Large intestine (tissue), 3 donors: Measurements from ENCODE around the gene TP53I3. TPM values are rescaled to one million over a fixed set of nuclear protein-coding genes. Genes with fewer than 3 reads are reported as not detected.
"Not testable (repeated sequence)": the region's sequence is repeated elsewhere in the genome, so short reads cannot be mapped to it uniquely, and the experiment has no call there.

Source experiments
- DNase-seq, 2 donors: peaks; one replicate each; pipeline versions ENCODE4 v3.0.0 to v3.0.0-alpha.2; 2013
- H3K27ac ChIP-seq: one replicate; pipeline ENCODE4 v1.5.1; 2013; ENCODE audit warnings: low read length
- H3K27me3 ChIP-seq: 2 replicates; pipeline ENCODE4 v1.6.1; 2013; ENCODE audit warnings: low read length; ENCODE audit not compliant: control insufficient read depth, insufficient read depth
- H3K36me3 ChIP-seq: 2 replicates; pipeline ENCODE4 v1.6.1; 2013; ENCODE audit warnings: low read length; ENCODE audit not compliant: control insufficient read depth, insufficient read depth
- H3K4me1 ChIP-seq: one replicate; pipeline ENCODE4 v1.6.1; 2013; ENCODE audit warnings: low read length; ENCODE audit not compliant: control insufficient read depth, insufficient read depth
- H3K4me3 ChIP-seq: one replicate; pipeline ENCODE4 v1.5.1; 2013; ENCODE audit warnings: low read length
- H3K9me3 ChIP-seq: one replicate; pipeline ENCODE4 v1.6.1; 2013; ENCODE audit warnings: mild to moderate bottlenecking, low read depth, low read length, moderate library complexity; ENCODE audit not compliant: control insufficient read depth
- WGBS: methylation state at CpG from one replicate; pipeline ENCODE4 v1.1.5; 2013; ENCODE audit warnings: low lambda C conversion rate; ENCODE audit not compliant: insufficient coverage; 5-methylcytosine and 5-hydroxymethylcytosine counted together
- polyA plus RNA-seq: library from polyadenylated mRNA; unstranded; fragments of 120-200 nt; gene quantifications from one replicate; pipeline ENCODE4 v1.2.1, GENCODE V29; 2013

Gene TP53I3
- polyA plus RNA-seq, 1 donor = 36.0 TPM

DNA sequence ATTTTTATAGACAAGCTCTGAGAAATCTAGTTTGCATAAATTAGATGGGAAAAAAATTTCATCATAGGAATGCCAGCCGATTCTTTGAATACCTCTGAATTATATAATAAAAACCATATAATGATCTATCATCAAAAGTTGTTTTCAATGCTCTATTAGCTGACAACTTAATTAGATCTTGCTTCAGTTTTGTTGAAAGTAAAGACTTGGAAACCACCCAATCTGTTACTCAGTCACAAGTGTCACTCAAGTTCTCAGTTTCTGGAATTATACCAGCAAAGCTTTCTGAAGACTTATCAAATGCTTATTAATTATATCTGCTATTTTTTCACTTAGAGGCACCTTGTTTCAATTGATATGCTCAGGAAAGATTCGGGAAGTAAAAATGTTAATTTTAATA, 17.4 kb upstream of the TP53I3 start:
- DNase-seq = no peak
- Histone ChIP-seq H3K9me3 (peaks cover 4% of the 10 kb centered on the region), H3K27ac (no peak overlapping the region), H3K4me3 (no peak overlapping the region), H3K4me1 (no peaks in the 10 kb centered on the region), H3K36me3 (no peaks in the 10 kb centered on the region), H3K27me3 (no peaks in the 10 kb centered on the region)
- WGBS = 88% methylated on average over 1 of the region's 2 CpGs

- WGBS = no CpG with 5 or more reads among the region's 2 CpGs
- not testable (repeated sequence) for H3K27me3 ChIP-seq, H3K27ac ChIP-seq, DNase-seq, H3K36me3 ChIP-seq, H3K4me1 ChIP-seq, H3K9me3 ChIP-seq, H3K4me3 ChIP-seq
These were observed 16.1 kb upstream of the TP53I3 start for GRCh38 chr2:24100732-24101131.

GRCh38 chr2:24095171-24095677, 10.6 kb upstream of the TP53I3 start:
- not testable (repeated sequence) for H3K4me3 ChIP-seq, H3K36me3 ChIP-seq, H3K4me1 ChIP-seq, H3K27me3 ChIP-seq, H3K27ac ChIP-seq, H3K9me3 ChIP-seq, DNase-seq
- no CpG with 5 or more reads among the region's 17 CpGs for WGBS

GRCh38 chr2:24093270-24093669, 8.6 kb upstream of the TP53I3 start:
- no CpG with 5 or more reads among the region's 5 CpGs for whole genome bisulfite sequencing
- DNase-seq, H3K27me3 ChIP-seq, H3K9me3 ChIP-seq, H3K4me1 ChIP-seq, H3K4me3 ChIP-seq, H3K27ac ChIP-seq, H3K36me3 ChIP-seq: not testable (repeated sequence)

- Histone ChIP-seq H3K9me3 (no peaks in the 10 kb centered on the region), H3K4me1 (peaks cover 5% of the 10 kb centered on the region), H3K4me3 (no peak overlapping the region), H3K36me3 (peaks cover 4% of the 10 kb centered on the region), H3K27ac (no peak overlapping the region), H3K27me3 (no peaks in the 10 kb centered on the region)
- no CpG with 5 or more reads among the region's 2 CpGs for WGBS
- DNase-seq = no peak
These were observed 4.3 kb upstream of the TP53I3 start for GRCh38 chr2:24088821-24089359.

DNA sequence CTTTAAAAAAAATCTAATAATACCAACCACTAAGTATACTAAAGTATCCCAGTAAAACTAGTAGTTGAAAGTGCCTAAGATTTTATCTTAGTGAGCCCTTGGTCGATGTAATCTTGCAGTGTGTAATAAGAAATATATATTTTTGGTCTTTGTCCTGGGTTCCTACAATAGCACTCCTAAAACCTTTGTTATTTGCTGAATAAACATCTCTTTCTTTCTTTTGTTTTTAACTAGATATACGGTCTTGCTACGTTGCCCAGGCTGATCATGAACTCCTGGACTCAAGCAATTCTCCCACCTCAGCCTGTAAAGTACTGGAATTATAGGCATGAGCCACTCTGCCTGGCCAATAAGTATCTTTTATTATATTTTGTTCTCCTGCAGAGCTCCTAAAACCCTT, 2.4 kb upstream of the TP53I3 start:
- H3K27me3 ChIP-seq = no peaks in the 10 kb centered on the region
- H3K4me1 ChIP-seq = peaks cover 16% of the 10 kb centered on the region
- H3K36me3 ChIP-seq = peaks cover 14% of the 10 kb centered on the region
- DNase-seq = no peak
- H3K27ac ChIP-seq = no peak overlapping the region
- WGBS = 69% methylated on average over 2 of the region's 3 CpGs
- no peaks in the 10 kb centered on the region for H3K9me3 ChIP-seq
- no peak overlapping the region for H3K4me3 ChIP-seq

DNA sequence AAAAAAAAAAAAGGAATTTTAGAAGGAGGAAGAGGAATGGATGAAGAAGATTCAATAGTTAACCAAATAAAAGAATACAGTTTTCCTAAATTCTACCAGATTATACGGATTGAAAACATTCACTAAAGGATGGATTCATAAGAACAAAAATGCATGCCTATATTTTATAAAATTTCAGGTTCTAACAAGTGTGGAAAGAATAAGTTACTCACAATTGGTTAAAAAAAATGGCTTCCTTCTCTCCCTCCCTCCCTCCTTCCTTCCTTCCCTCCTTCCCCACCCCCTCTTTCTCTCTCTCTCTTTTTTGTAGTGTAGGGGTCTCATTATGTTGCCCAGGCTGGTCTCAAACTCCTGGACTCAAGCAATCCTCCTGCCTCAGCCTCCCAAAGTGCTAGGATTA, 1.6 kb upstream of the TP53I3 start:
- H3K4me1 ChIP-seq = peaks cover 16% of the 10 kb centered on the region
- no peaks in the 10 kb centered on the region for H3K9me3 ChIP-seq
- no peaks in the 10 kb centered on the region for H3K27me3 ChIP-seq
- peaks cover 18% of the 10 kb centered on the region for H3K36me3 ChIP-seq
- H3K27ac ChIP-seq = no peak overlapping the region
- no peak overlapping the region for H3K4me3 ChIP-seq
- WGBS = 100% methylated on average over 1 of the region's 1 CpG
- no peak for DNase-seq

DNA sequence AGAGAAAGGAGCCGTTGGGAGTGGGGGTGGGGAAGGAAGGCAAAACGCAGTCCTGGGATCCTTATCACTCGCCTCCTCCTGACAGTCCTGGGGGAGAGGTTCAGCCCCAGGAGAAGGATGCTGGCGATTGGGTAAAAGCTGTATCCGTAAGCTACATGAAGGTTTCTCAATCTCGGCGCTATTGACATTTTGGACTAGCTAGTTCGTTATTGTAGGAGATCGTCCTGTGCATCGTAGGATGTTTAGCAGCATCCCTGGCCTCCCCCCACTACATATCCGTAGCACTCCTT, 511 bp upstream of the TP53I3 start:
- DNase-seq = no peak

DNA sequence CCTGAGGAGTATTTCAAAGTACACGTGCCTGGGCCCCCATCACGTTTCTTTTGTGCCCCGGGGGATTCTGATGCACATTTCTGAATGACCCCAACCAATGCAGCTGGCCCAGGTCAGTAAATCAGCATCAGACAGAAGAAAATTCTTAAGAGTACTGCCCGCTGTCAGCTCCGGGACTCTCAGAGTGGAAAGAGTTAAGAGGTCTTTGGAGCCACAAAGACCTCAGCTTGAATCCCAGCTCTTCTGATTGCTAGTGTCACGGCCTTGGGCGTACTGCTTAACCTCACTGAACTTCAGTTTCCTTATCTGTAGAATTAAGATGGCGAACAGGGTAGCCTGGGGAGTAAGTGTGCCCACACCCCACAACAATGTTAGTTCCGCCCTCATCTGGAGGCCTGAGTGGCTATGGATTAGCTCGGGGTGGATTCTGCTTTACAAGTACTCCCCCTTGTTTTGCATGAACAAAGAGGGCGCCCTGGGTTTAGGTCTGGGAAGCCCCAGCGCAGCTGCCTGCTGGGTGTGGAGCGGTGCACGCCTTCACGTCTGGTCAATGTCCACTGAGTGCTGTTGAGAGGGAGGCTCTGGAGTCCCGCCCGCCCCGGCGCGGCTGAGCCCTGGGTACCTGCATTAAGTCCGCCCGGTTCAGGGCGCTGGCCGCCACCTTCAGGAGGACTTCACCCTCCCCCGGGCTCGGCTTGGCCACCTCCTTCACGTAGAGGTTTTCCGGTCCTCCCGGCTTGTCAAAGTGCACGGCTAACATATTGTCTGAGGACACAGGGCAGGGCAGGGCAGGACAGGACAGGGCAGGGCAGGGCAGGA, 858 bp downstream of the TP53I3 start:
- peak; percentile 95 to 99 for DNase-seq
- H3K4me3 ChIP-seq = peak overlapping the region; percentile 67
- H3K36me3 ChIP-seq = peaks cover 30% of the 10 kb centered on the region

More for the DNA sequence above, 511 bp upstream of the TP53I3 start:
- H3K4me1 ChIP-seq = peaks cover 16% of the 10 kb centered on the region
- peak overlapping the region; percentile 94 for H3K27ac ChIP-seq
- H3K36me3 ChIP-seq = peaks cover 26% of the 10 kb centered on the region
- H3K27me3 ChIP-seq = no peaks in the 10 kb centered on the region
- WGBS = no CpG with 5 or more reads among the region's 11 CpGs
- H3K4me3 ChIP-seq = peak overlapping the region; percentile 67
- H3K9me3 ChIP-seq = no peaks in the 10 kb centered on the region

GRCh38 chr2:24082787-24083566, 1.7 kb downstream of the TP53I3 start:
- WGBS = 100% methylated on average over 1 of the region's 8 CpGs
- peak in 1 of 2 donors; percentile 9 for DNase-seq
- H3K36me3 ChIP-seq = peaks cover 28% of the 10 kb centered on the region
- H3K27me3 ChIP-seq = no peaks in the 10 kb centered on the region
- H3K4me1 ChIP-seq = peaks cover 23% of the 10 kb centered on the region
- H3K9me3 ChIP-seq = no peaks in the 10 kb centered on the region
- H3K4me3 ChIP-seq = peak overlapping the region; percentile 67
- peak overlapping the region; percentile 94 for H3K27ac ChIP-seq

More for the DNA sequence above, 858 bp downstream of the TP53I3 start:
- H3K27ac ChIP-seq = peak overlapping the region; percentile 94
- no CpG with 5 or more reads among the region's 30 CpGs for WGBS
- peaks cover 16% of the 10 kb centered on the region for H3K4me1 ChIP-seq
- H3K9me3 ChIP-seq = no peaks in the 10 kb centered on the region
- H3K27me3 ChIP-seq = no peaks in the 10 kb centered on the region
